Keratinocyte (primary cell): Measurements from ENCODE around the gene RNMT. TPM values are rescaled to one million over a fixed set of nuclear protein-coding genes. Genes with fewer than 3 reads are reported as not detected.
"Not testable (repeated sequence)": the region's sequence is repeated elsewhere in the genome, so short reads cannot be mapped to it uniquely, and the experiment has no call there.

ENCODE experiments used
- DNase-seq: peaks from one replicate; pipeline ENCODE4 v3.0.0-alpha.2; 2011; ENCODE audit warnings: low read depth, missing footprints, low spot score
- FAIRE-seq: peaks from 2 replicates; lab custom pipeline; 2011; peaks lifted over from hg19 to GRCh38; lab: Jason Lieb, UNC
- H2AFZ ChIP-seq: 2 replicates; pipeline ENCODE4 v1.6.0; 2012; ENCODE audit warnings: low read length, control low read depth, inconsistent platforms; ENCODE audit not compliant: control insufficient read depth
- H3K27ac ChIP-seq: 2 replicates; pipeline ENCODE4 v1.5.1; 2011; ENCODE audit warnings: low read length; ENCODE audit not compliant: control insufficient read depth, insufficient read depth
- H3K27me3 ChIP-seq: 3 replicates; pipeline ENCODE4 v1.6.0; 2011; ENCODE audit warnings: low read length; ENCODE audit not compliant: control insufficient read depth, insufficient read depth; ENCODE audit errors: extremely low read depth
- H3K36me3 ChIP-seq, 2 experiments: 2 replicates in 1 of 2; 3 replicates in 1 of 2; pipeline ENCODE4 v1.5.1; 2011; ENCODE audit warnings: low read length in 2 of 2, mild to moderate bottlenecking in 1 of 2; ENCODE audit not compliant: control insufficient read depth in 2 of 2, insufficient read depth in 2 of 2; ENCODE audit errors: extremely low read depth in 1 of 2
- H3K4me1 ChIP-seq: 3 replicates; pipeline ENCODE4 v1.5.1; 2011; ENCODE audit warnings: low read length; ENCODE audit not compliant: control insufficient read depth, insufficient read depth; ENCODE audit errors: extremely low read depth
- H3K4me2 ChIP-seq: 3 replicates; pipeline ENCODE4 v1.6.0; 2011; ENCODE audit warnings: low read depth, low read length; ENCODE audit not compliant: control insufficient read depth, insufficient read depth; ENCODE audit errors: extremely low read depth
- H3K4me3 ChIP-seq, 3 experiments: fragments of 200-600 bp in 1 of 3; sonication (generic) in 1 of 3; 2 replicates in 2 of 3; 3 replicates in 1 of 3; pipeline ENCODE4 v1.5.1; 2011 to 2016; ENCODE audit warnings: low read length in 3 of 3, mild to moderate bottlenecking in 3 of 3, control low read depth in 2 of 3, inconsistent platforms in 1 of 3, low read depth in 1 of 3, mixed read lengths in 1 of 3, mixed run types in 1 of 3, moderate library complexity in 1 of 3; ENCODE audit not compliant: control insufficient read depth in 2 of 3, insufficient read depth in 2 of 3; ENCODE audit errors: extremely low read depth in 1 of 3
- H3K79me2 ChIP-seq: 2 replicates; pipeline ENCODE4 v1.6.0; 2012; ENCODE audit warnings: low read length; ENCODE audit not compliant: control insufficient read depth, insufficient read depth
- H3K9ac ChIP-seq: 3 replicates; pipeline ENCODE4 v1.6.0; 2011; ENCODE audit warnings: low read length; ENCODE audit not compliant: control insufficient read depth, insufficient read depth; ENCODE audit errors: extremely low read depth
- H3K9me1 ChIP-seq: 3 replicates; pipeline ENCODE4 v1.6.0; 2011; ENCODE audit warnings: low read length; ENCODE audit not compliant: control insufficient read depth, insufficient read depth; ENCODE audit errors: extremely low read depth
- H3K9me3 ChIP-seq: 2 replicates; pipeline ENCODE4 v1.5.1; 2012; ENCODE audit warnings: low read depth, low read length; ENCODE audit not compliant: control insufficient read depth
- H4K20me1 ChIP-seq: 3 replicates; pipeline ENCODE4 v1.6.0; 2011; ENCODE audit warnings: low read length; ENCODE audit not compliant: control insufficient read depth, insufficient read depth; ENCODE audit errors: extremely low read depth
- CTCF ChIP-seq, 3 experiments: IDR thresholded peaks in 1 of 3; conservative IDR thresholded peaks in 1 of 3; optimal IDR thresholded peaks in 1 of 3; 2 replicates in 2 of 3; 3 replicates in 1 of 3; pipeline versions ENCODE3 to v1.5.1; 2011; ENCODE audit warnings: low read length in 3 of 3, mild to moderate bottlenecking in 3 of 3, moderate library complexity in 2 of 3, control low read depth in 1 of 3, inconsistent platforms in 1 of 3; ENCODE audit not compliant: insufficient read depth in 2 of 3; ENCODE audit errors: extremely low read depth in 1 of 3
- EZH2 ChIP-seq: IDR thresholded peaks from one replicate; pipeline ENCODE4 v1.6.1; 2012; ENCODE audit warnings: inconsistent platforms, mild to moderate bottlenecking, low read length, moderate library complexity
- dilution Hi-C: fragments of 300-500 bp; cut with MboI; formaldehyde crosslinking; loops from one replicate; pipeline ENCODE4 v1.7.0; 2020; ENCODE audit warnings: low sequenced_read_pairs; ENCODE audit not compliant: extremely low pct_ligation_motif_present
- polyA plus RNA-seq, 5 experiments: library from polyadenylated mRNA; depleted of rRNA in 3 of 5; stranded (reverse) in 3 of 5; stranded (forward) in 1 of 5; unstranded in 1 of 5; fragments of >200 nt; gene quantifications; 1 replicate in 1 of 5; 2 replicates in 3 of 5; 3 replicates in 1 of 5; pipeline versions ENCODE4 v1.2.1 to v1.2.3, GENCODE V29; 2011 to 2012; ENCODE audit warnings: missing spikeins in 2 of 5, low read depth in 1 of 5, low replicate concordance in 1 of 5

RNMT gene
- polyA plus RNA-seq, 1 donor (not counting 4 experiments of a cell fraction or from before 2014, with no cell fraction given), result 22.6 TPM

- peaks cover 53% of the 10 kb centered on the region for H3K79me2 ChIP-seq
- dilution Hi-C loops, H4K20me1 ChIP-seq, H3K9me3 ChIP-seq, H3K9ac ChIP-seq, H3K4me3 ChIP-seq, H3K4me1 ChIP-seq, H3K27me3 ChIP-seq, H3K36me3 ChIP-seq, H3K4me2 ChIP-seq, H3K9me1 ChIP-seq, FAIRE-seq, H2AFZ ChIP-seq, H3K27ac ChIP-seq, DNase-seq: not testable (repeated sequence)
Measured at GRCh38 chr18:13695337-13695736, 31.1 kb upstream of the RNMT start.

- Histone ChIP-seq H4K20me1 (no peaks in the 10 kb centered on the region), H3K4me1 (no peaks in the 10 kb centered on the region), H3K4me2 (no peak overlapping the region), H3K9me3 (no peaks in the 10 kb centered on the region), H3K9ac (no peak overlapping the region), H3K36me3 (peaks cover 0 to under 1% of the 10 kb centered on the region in 2 experiments), H3K4me3 (no peak overlapping the region), H3K27me3 (no peaks in the 10 kb centered on the region), H2AFZ (no peak overlapping the region), H3K9me1 (no peaks in the 10 kb centered on the region), H3K79me2 (peaks cover 56% of the 10 kb centered on the region), H3K27ac (no peak overlapping the region)
- TF ChIP-seq CTCF (optimal IDR thresholded peaks at IDR 0.05 in 1 of 3, IDR thresholded peaks at IDR 0.05 in 1 of 3, conservative IDR thresholded peaks at IDR 0.05 in 1 of 3; ENCODE audit: extremely low read depth in 1 of 3, insufficient read depth in 2 of 3, low read length in 3 of 3) (no peak), EZH2 (no peak)
- DNase-seq (no peak), FAIRE-seq (no peak)
- dilution Hi-C loops, result no loop called here
Measured at GRCh38 chr18:13696961-13697360, 29.5 kb upstream of the RNMT start.

GRCh38 chr18:13700153-13700552 is 26.3 kb upstream of the RNMT start:
- Histone ChIP-seq H3K9me1 (no peaks in the 10 kb centered on the region), H2AFZ (no peak overlapping the region), H3K36me3 (peaks cover 0 to 2% of the 10 kb centered on the region in 2 experiments), H3K27me3 (no peaks in the 10 kb centered on the region), H4K20me1 (no peaks in the 10 kb centered on the region), H3K4me2 (no peak overlapping the region), H3K9me3 (no peaks in the 10 kb centered on the region), H3K4me1 (no peaks in the 10 kb centered on the region), H3K4me3 (no peak overlapping the region), H3K9ac (no peak overlapping the region), H3K27ac (no peak overlapping the region), H3K79me2 (peaks cover 74% of the 10 kb centered on the region)
- FAIRE-seq (no peak), DNase-seq (no peak)
- dilution Hi-C loops, result no loop called here
- TF ChIP-seq EZH2 (no peak), CTCF (optimal IDR thresholded peaks at IDR 0.05 in 1 of 3, IDR thresholded peaks at IDR 0.05 in 1 of 3, conservative IDR thresholded peaks at IDR 0.05 in 1 of 3; ENCODE audit: extremely low read depth in 1 of 3, insufficient read depth in 2 of 3, low read length in 3 of 3) (no peak)
